HepG2 (cell line): Measurements from ENCODE around the gene FAM117B. TPM values are rescaled to one million over a fixed set of nuclear protein-coding genes. Genes with fewer than 3 reads are reported as not detected.

Source experiments
- ATAC-seq: fragments of 200-7000 bp; cut with Tn5 transposase; 3 replicates; pipeline ENCODE4 v1.9.1; 2020; ENCODE audit warnings: mild to moderate bottlenecking, moderate library complexity
- BruUV-seq: library from RNA; stranded (reverse); fragments of 400-500 nt; replicated peaks from 2 replicates; lab custom pipeline; 2021; lab: Mats Ljungman, UMichigan
- CTCF ChIA-PET: fragments of 300-600 bp; formaldehyde crosslinking; extraction: SDS; loops from one replicate; lab custom pipeline; 2021; ENCODE audit warnings: low total read pairs, inconsistent platforms, low intra/inter-chr PET ratio; lab: Yijun Ruan, JAX
- POLR2A ChIA-PET: fragments of 350-600 bp; sonication (Branson Sonifier 250); formaldehyde crosslinking; loops from one replicate; lab custom pipeline; 2020; ENCODE audit warnings: antibody characterized with exemption, inconsistent platforms; lab: Yijun Ruan, JAX
- DNase-seq: peaks from one replicate; pipeline ENCODE4 v3.0.0-alpha.2; 2015; ENCODE audit warnings: low spot score
- FAIRE-seq: peaks from 3 replicates; lab custom pipeline; 2011; peaks lifted over from hg19 to GRCh38; lab: Jason Lieb, UNC
- H2AFZ ChIP-seq: one replicate; pipeline ENCODE4 v1.6.1; 2011; ENCODE audit warnings: low read length, inconsistent platforms
- H3K27ac ChIP-seq: fragments of 300-600 bp; 3 replicates; pipeline ENCODE4 v1.8.0; 2011; ENCODE audit warnings: mixed run types, mild to moderate bottlenecking, mixed read lengths, low read length, inconsistent platforms; ENCODE audit not compliant: insufficient read depth; ENCODE audit errors: extremely low read length
- H3K27me3 ChIP-seq, 2 experiments: fragments of 200-600 bp in 1 of 2; 2 replicates in 1 of 2; 3 replicates in 1 of 2; pipeline versions ENCODE4 v1.6.0 to v1.8.0; 2011; ENCODE audit warnings: low read length in 2 of 2, mild to moderate bottlenecking in 2 of 2, moderate library complexity in 2 of 2, inconsistent platforms in 1 of 2; ENCODE audit not compliant: insufficient read depth in 2 of 2, control insufficient read depth in 1 of 2
- H3K36me3 ChIP-seq, 2 experiments: fragments of 200-600 bp in 1 of 2; replicated peaks in 1 of 2; 2 replicates in 1 of 2; 3 replicates in 1 of 2; pipeline versions ENCODE4 v1.5.1 to v1.8.0; 2011; ENCODE audit warnings: low read length in 2 of 2, inconsistent platforms in 1 of 2; ENCODE audit not compliant: insufficient read depth in 2 of 2, control insufficient read depth in 1 of 2
- H3K4me1 ChIP-seq: 2 replicates; pipeline ENCODE4 v1.5.1; 2012; ENCODE audit warnings: low read length, inconsistent platforms; ENCODE audit not compliant: insufficient read depth
- H3K4me2 ChIP-seq: 2 replicates; pipeline ENCODE4 v1.6.0; 2011; ENCODE audit warnings: low read depth, low read length, inconsistent platforms
- H3K4me3 ChIP-seq, 3 experiments: fragments of 200-600 bp in 1 of 3; sonication (generic), shearing (Covaris generic) in 1 of 3; replicated peaks in 1 of 3; 2 replicates each; pipeline ENCODE4 v1.5.1; 2011 to 2016; ENCODE audit warnings: low read length in 3 of 3, inconsistent platforms in 2 of 3, low read depth in 2 of 3, mild to moderate bottlenecking in 2 of 3, control low read depth in 1 of 3, mixed read lengths in 1 of 3; ENCODE audit not compliant: insufficient read depth in 1 of 3
- H3K79me2 ChIP-seq: one replicate; pipeline ENCODE4 v1.6.1; 2011; ENCODE audit warnings: low read length, inconsistent platforms; ENCODE audit not compliant: insufficient read depth
- H3K9ac ChIP-seq: 2 replicates; pipeline ENCODE4 v1.6.0; 2011; ENCODE audit warnings: mild to moderate bottlenecking, low read depth, low read length, inconsistent platforms; ENCODE audit not compliant: insufficient read depth
- H3K9me3 ChIP-seq: 2 replicates; pipeline ENCODE4 v1.5.1; 2012; ENCODE audit warnings: mild to moderate bottlenecking, low read length
- H4K20me1 ChIP-seq: 2 replicates; pipeline ENCODE4 v1.6.0; 2011; ENCODE audit warnings: inconsistent platforms, mild to moderate bottlenecking, low read length, moderate library complexity; ENCODE audit not compliant: insufficient read depth
- CC2D1A ChIP-seq: sonication (generic); formaldehyde crosslinking; IDR thresholded peaks from 2 replicates; pipeline ENCODE4 v1.8.1; 2023; ENCODE audit warnings: mild to moderate bottlenecking, missing genetic modification reagents
- MYC ChIP-seq: sonication (generic); formaldehyde crosslinking; IDR thresholded peaks from 2 replicates; pipeline ENCODE4 v1.9.0; 2021; ENCODE audit warnings: missing genetic modification reagents, borderline replicate concordance
- SMAD3 ChIP-seq: sonication (generic); formaldehyde crosslinking; IDR thresholded peaks from 2 replicates; pipeline ENCODE4 v1.4.0; 2020; ENCODE audit warnings: missing genetic modification reagents
- TOPORS ChIP-seq: sonication (generic); formaldehyde crosslinking; IDR thresholded peaks from 2 replicates; pipeline ENCODE4 v1.8.0; 2023; ENCODE audit warnings: mild to moderate bottlenecking, missing genetic modification reagents
- ZFP90 ChIP-seq: sonication (generic); formaldehyde crosslinking; IDR thresholded peaks from 2 replicates; pipeline ENCODE4 v1.8.0; 2022; ENCODE audit warnings: missing genetic modification reagents, mild to moderate bottlenecking, inconsistent platforms, borderline replicate concordance
- ZMYM3 ChIP-seq: sonication (generic); formaldehyde crosslinking; IDR thresholded peaks from 2 replicates; pipeline ENCODE4 v1.5.1; 2020; ENCODE audit warnings: mild to moderate bottlenecking, missing genetic modification reagents
- ZNF24 ChIP-seq: fragments of 450-650 bp; IDR thresholded peaks from 2 replicates; pipeline ENCODE4 v1.6.1; 2017; ENCODE audit warnings: antibody characterized with exemption, mild to moderate bottlenecking
- ZNF264 ChIP-seq: sonication (generic); formaldehyde crosslinking; IDR thresholded peaks from 2 replicates; pipeline ENCODE4 v1.4.0; 2020; ENCODE audit warnings: missing genetic modification reagents
- ZNF329 ChIP-seq: sonication (generic); formaldehyde crosslinking; IDR thresholded peaks from 2 replicates; pipeline ENCODE4 v1.9.0; 2021; ENCODE audit warnings: low read depth, mild to moderate bottlenecking, missing genetic modification reagents
- ZNF441 ChIP-seq: sonication (generic); formaldehyde crosslinking; IDR thresholded peaks from 2 replicates; pipeline ENCODE4 v1.7.0; 2021; ENCODE audit warnings: missing genetic modification reagents, borderline replicate concordance
- in situ Hi-C: cut with HindIII; loops from 2 replicates; pipeline ENCODE4 v1.10.0; 2017; ENCODE audit warnings: low pct_unique_long_range_greater_than_20kb; ENCODE audit not compliant: extremely low pct_ligation_motif_present
- intact Hi-C: fragments of 100-400 bp; cut with micrococcal nuclease; formaldehyde crosslinking; loops from one replicate; pipeline ENCODE4 v1.10.0; 2022; ENCODE audit not compliant: unreplicated experiment
- polyA plus RNA-seq, 8 experiments: library from polyadenylated mRNA; depleted of rRNA in 3 of 8; stranded (reverse) in 7 of 8; unstranded in 1 of 8; fragments of >200 nt; fragmentation: Illumina TruSeq in 4 of 8; extraction: Trizol in 4 of 8; gene quantifications; 2 replicates each; pipeline versions ENCODE4 v1.2.1 to v1.2.3, GENCODE V29; 2011 to 2016; ENCODE audit warnings: low read depth in 4 of 8, missing spikeins in 1 of 8, mixed read lengths in 1 of 8; ENCODE audit not compliant: insufficient read depth in 1 of 8
- total RNA-seq, 5 experiments: library from RNA; depleted of rRNA; stranded (reverse); fragments of >200 nt; fragmentation: Illumina TruSeq; extraction: Trizol; gene quantifications; 2 replicates each; pipeline ENCODE4 v1.2.3, GENCODE V29; 2016; ENCODE audit warnings: low read depth in 1 of 5
- TF ChIP-seq, protein P1 (sequence below): sonication (generic); formaldehyde crosslinking; IDR thresholded peaks from 2 replicates; pipeline ENCODE4 v1.8.0; 2022; ENCODE audit warnings: low read depth, missing genetic modification reagents
- TF ChIP-seq, protein P2 (sequence below), 2 experiments: sonication (generic) in 1 of 2; formaldehyde crosslinking in 1 of 2; IDR thresholded peaks; 2 replicates each; pipeline versions ENCODE4 v1.5.1 to v1.6.1; 2011 to 2020; ENCODE audit warnings: borderline replicate concordance in 1 of 2, low read depth in 1 of 2, low read length in 1 of 2, mild to moderate bottlenecking in 1 of 2, missing genetic modification reagents in 1 of 2, moderate library complexity in 1 of 2
- TF ChIP-seq, protein P3 (sequence below): sonication (generic); formaldehyde crosslinking; IDR thresholded peaks from 2 replicates; pipeline ENCODE4 v1.5.0; 2020; ENCODE audit warnings: mild to moderate bottlenecking, missing genetic modification reagents, borderline replicate concordance

FAM117B gene
- total and polyA plus RNA-seq, 2 of the 13 experiments (the other 11 are each of a cell fraction or from before 2014, with no cell fraction given): 5.8 to 11.0 TPM

DNA sequence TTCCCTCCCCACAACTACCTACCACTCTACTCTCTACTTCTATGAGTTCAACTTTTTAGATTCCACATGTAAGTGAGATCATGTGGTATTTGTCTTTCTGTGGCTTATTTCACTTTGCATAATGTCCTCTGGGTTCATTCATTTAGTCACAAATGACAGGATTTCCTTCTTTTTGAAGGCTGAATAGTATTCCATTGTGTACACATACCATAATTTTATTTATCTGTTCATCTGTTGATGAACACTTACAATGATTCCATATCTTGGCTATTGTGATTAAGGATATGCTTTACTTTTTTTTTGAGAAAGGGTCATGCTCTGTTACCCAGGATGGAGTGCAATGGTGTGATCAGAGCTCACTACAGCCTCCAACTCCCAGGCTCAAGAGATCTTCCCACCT, 163.2 kb downstream of the FAM117B start:
- Histone ChIP-seq H3K27ac (no peak overlapping the region), H3K4me2 (no peak overlapping the region), H3K9me3 (no peaks in the 10 kb centered on the region), H3K9ac (no peak overlapping the region), H3K27me3 (no peaks in the 10 kb centered on the region), H3K79me2 (no peaks in the 10 kb centered on the region), H2AFZ (no peak overlapping the region), H3K36me3 (no peaks in the 10 kb centered on the region), H3K4me1 (no peaks in the 10 kb centered on the region), H3K4me3 (no peak overlapping the region), H4K20me1 (no peaks in the 10 kb centered on the region)
- FAIRE-seq (no peak), DNase-seq (no peak), ATAC-seq (no peak)
- BruUV-seq: no TSS peak
- POLR2A ChIA-PET: no interaction called here
- intact Hi-C loops: no loop called here
- in situ Hi-C loops: no loop called here
- no peak for TF ChIP-seq MYC (CRISPR knock-in tag)
- no peak for TF ChIP-seq ZNF441
- TF ChIP-seq SMAD3 (CRISPR knock-in tag): no peak
- TF ChIP-seq ZNF329: no peak
- no peak for TF ChIP-seq CC2D1A (CRISPR knock-in tag)
- TF ChIP-seq ZFP90 (CRISPR knock-in tag): no peak
- no peak for TF ChIP-seq ZMYM3 (CRISPR knock-in tag)
- TF ChIP-seq, protein P1, sequence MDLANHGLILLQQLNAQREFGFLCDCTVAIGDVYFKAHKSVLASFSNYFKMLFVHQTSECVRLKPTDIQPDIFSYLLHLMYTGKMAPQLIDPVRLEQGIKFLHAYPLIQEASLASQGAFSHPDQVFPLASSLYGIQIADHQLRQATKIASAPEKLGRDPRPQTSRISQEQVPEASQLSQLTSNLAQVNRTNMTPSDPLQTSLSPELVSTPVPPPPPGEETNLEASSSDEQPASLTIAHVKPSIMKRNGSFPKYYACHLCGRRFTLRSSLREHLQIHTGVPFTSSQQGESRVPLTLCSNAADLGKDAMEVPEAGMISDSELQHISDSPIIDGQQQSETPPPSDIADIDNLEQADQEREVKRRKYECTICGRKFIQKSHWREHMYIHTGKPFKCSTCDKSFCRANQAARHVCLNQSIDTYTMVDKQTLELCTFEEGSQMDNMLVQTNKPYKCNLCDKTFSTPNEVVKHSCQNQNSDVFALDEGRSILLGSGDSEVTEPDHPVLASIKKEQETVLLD (CRISPR knock-in tag): no peak
- TF ChIP-seq, protein P2, sequence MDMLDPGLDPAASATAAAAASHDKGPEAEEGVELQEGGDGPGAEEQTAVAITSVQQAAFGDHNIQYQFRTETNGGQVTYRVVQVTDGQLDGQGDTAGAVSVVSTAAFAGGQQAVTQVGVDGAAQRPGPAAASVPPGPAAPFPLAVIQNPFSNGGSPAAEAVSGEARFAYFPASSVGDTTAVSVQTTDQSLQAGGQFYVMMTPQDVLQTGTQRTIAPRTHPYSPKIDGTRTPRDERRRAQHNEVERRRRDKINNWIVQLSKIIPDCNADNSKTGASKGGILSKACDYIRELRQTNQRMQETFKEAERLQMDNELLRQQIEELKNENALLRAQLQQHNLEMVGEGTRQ (IDR thresholded peaks at IDR 0.05; ENCODE audit: low read depth, low read length): no peak
- TF ChIP-seq, protein P2 (CRISPR knock-in tag; IDR thresholded peaks at IDR 0.05; ENCODE audit: borderline replicate concordance): no peak
- TF ChIP-seq ZNF264: no peak
- TF ChIP-seq, protein P3, sequence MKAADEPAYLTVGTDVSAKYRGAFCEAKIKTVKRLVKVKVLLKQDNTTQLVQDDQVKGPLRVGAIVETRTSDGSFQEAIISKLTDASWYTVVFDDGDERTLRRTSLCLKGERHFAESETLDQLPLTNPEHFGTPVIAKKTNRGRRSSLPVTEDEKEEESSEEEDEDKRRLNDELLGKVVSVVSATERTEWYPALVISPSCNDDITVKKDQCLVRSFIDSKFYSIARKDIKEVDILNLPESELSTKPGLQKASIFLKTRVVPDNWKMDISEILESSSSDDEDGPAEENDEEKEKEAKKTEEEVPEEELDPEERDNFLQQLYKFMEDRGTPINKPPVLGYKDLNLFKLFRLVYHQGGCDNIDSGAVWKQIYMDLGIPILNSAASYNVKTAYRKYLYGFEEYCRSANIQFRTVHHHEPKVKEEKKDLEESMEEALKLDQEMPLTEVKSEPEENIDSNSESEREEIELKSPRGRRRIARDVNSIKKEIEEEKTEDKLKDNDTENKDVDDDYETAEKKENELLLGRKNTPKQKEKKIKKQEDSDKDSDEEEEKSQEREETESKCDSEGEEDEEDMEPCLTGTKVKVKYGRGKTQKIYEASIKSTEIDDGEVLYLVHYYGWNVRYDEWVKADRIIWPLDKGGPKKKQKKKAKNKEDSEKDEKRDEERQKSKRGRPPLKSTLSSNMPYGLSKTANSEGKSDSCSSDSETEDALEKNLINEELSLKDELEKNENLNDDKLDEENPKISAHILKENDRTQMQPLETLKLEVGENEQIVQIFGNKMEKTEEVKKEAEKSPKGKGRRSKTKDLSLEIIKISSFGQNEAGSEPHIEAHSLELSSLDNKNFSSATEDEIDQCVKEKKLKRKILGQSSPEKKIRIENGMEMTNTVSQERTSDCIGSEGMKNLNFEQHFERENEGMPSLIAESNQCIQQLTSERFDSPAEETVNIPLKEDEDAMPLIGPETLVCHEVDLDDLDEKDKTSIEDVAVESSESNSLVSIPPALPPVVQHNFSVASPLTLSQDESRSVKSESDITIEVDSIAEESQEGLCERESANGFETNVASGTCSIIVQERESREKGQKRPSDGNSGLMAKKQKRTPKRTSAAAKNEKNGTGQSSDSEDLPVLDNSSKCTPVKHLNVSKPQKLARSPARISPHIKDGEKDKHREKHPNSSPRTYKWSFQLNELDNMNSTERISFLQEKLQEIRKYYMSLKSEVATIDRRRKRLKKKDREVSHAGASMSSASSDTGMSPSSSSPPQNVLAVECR (CRISPR knock-in tag): no peak
- TF ChIP-seq ZNF24: no peak
- TF ChIP-seq TOPORS: no peak
- CTCF ChIA-PET: no interaction called here
